Uterus (tissue), 4 donors: ENCODE data around the gene SPRED3. TPM values are rescaled to one million over a fixed set of nuclear protein-coding genes. Genes with fewer than 3 reads are reported as not detected.

ENCODE experiments used
- DNase-seq, 2 donors: peaks; one replicate each; pipeline ENCODE4 v3.0.0-alpha.2; 2019 to 2020
- H3K27ac ChIP-seq, 2 donors: fragments of 200-600 bp; sonication (generic); 1 replicate in 1 of 2; 2 replicates in 1 of 2; pipeline ENCODE4 v1.5.1; 2016 to 2018
- H3K27me3 ChIP-seq, 2 donors: fragments of 200-600 bp; sonication (generic); one replicate each; pipeline ENCODE4 v1.5.1; 2018 to 2019; ENCODE audit warnings: control low read depth in 1 of 2
- H3K36me3 ChIP-seq, 2 donors: fragments of 200-600 bp; sonication (generic); one replicate each; pipeline ENCODE4 v1.5.1; 2019; ENCODE audit warnings: control low read depth in 1 of 2
- H3K4me1 ChIP-seq, 2 donors: fragments of 200-600 bp; sonication (generic); one replicate each; pipeline ENCODE4 v1.5.1; 2018 to 2019; ENCODE audit warnings: control low read depth in 1 of 2
- H3K4me3 ChIP-seq, 2 donors: fragments of 200-600 bp; sonication (generic); 1 replicate in 1 of 2; 2 replicates in 1 of 2; pipeline ENCODE4 v1.5.1; 2018 to 2019; ENCODE audit warnings: mild to moderate bottlenecking in 1 of 2
- H3K9me3 ChIP-seq, 2 donors: fragments of 200-600 bp; sonication (generic); one replicate each; pipeline ENCODE4 v1.5.1; 2019; ENCODE audit warnings: control low read depth in 1 of 2
- POLR2A ChIP-seq, 2 donors: fragments of 450-650 bp; IDR thresholded peaks; one replicate each; pipeline ENCODE4 v1.6.1; 2016; ENCODE audit warnings: antibody characterized with exemption in 2 of 2, mild to moderate bottlenecking in 1 of 2, moderate library complexity in 1 of 2
- intact Hi-C: fragments of 100-400 bp; cut with DNase I; formaldehyde crosslinking; loops from one replicate; pipeline ENCODE4 v1.15.1; 2023; ENCODE audit warnings: low total_unique reads
- total RNA-seq, 4 donors: library from RNA; depleted of rRNA in 3 of 4; stranded (reverse); fragments of >200 nt in 3 of 4; gene quantifications; one replicate each; pipeline versions ENCODE4 v1.1.0 to v1.2.4, GENCODE V29; 2014 to 2023
- TF ChIP-seq, protein P1 (sequence below), 4 experiments: fragments of 200-600 bp in 2 of 4; fragments of 450-650 bp in 2 of 4; sonication (generic) in 2 of 4; IDR thresholded peaks; one replicate each; pipeline ENCODE4 v1.5.1; 2016 to 2019; ENCODE audit warnings: antibody characterized with exemption in 4 of 4, mild to moderate bottlenecking in 2 of 4, moderate library complexity in 1 of 4
- donor health status: DM: yes; HTN: yes; CAD: no.

SPRED3 gene
- total RNA-seq, 4 donors from 2014 or later, result 0.88 to 5.7 TPM; not detected in 2

DNA sequence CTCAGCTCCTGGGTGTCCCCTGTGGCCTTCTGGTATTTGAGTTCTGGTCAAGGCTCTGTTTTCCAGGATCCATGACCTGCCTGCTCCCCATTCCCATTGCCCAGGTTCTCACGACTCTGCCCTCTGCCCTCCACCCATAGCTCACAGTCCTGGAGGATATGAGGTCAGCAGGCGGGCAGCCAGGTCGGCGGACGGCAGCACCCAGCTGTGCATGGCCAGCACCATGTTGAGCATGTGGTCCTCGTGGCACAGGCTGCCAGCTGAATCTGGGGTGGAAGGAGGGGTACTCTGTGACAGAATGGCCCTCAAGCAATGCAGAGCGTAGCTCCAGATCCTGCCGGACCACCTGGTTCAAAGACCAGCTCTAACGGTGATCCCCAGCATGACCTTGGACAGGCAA lies 32.4 kb downstream of the SPRED3 start:
- H3K36me3 ChIP-seq, result no peaks in the 10 kb centered on the region
- no peak overlapping the region for H3K27ac ChIP-seq
- H3K9me3 ChIP-seq, result no peaks in the 10 kb centered on the region
- DNase-seq, result no peak
- intact Hi-C loops, result no loop called here
- TF ChIP-seq, protein P1, sequence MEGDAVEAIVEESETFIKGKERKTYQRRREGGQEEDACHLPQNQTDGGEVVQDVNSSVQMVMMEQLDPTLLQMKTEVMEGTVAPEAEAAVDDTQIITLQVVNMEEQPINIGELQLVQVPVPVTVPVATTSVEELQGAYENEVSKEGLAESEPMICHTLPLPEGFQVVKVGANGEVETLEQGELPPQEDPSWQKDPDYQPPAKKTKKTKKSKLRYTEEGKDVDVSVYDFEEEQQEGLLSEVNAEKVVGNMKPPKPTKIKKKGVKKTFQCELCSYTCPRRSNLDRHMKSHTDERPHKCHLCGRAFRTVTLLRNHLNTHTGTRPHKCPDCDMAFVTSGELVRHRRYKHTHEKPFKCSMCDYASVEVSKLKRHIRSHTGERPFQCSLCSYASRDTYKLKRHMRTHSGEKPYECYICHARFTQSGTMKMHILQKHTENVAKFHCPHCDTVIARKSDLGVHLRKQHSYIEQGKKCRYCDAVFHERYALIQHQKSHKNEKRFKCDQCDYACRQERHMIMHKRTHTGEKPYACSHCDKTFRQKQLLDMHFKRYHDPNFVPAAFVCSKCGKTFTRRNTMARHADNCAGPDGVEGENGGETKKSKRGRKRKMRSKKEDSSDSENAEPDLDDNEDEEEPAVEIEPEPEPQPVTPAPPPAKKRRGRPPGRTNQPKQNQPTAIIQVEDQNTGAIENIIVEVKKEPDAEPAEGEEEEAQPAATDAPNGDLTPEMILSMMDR (IDR thresholded peaks at IDR 0.05), result no peak
- no peak for TF ChIP-seq POLR2A (IDR thresholded peaks at IDR 0.05)
- H3K4me1 ChIP-seq, result no peaks in the 10 kb centered on the region
- H3K4me3 ChIP-seq, result no peak overlapping the region
- H3K27me3 ChIP-seq, result no peaks in the 10 kb centered on the region

DNA sequence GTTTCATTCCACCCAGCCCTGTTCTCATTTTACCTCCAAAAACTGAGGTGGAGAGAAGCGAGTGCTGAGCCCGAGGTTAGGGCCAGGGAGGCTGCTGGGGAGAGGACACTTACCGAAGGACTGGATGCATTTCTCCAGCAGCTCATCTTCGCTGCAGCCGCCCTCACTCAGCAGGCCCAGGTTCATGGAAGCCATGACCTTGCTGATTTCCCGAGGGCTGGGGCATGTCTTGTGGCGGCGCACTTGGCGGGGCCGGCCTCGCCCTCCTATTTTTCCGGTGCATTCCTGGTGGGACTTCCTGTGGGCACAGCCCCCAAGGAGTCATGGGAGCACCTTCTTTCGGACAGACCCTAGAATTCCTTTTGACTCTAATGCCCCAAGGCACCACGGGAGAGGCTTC lies 33.4 kb downstream of the SPRED3 start:
- intact Hi-C loops, result no loop called here
- H3K27ac ChIP-seq, result no peak overlapping the region
- no peaks in the 10 kb centered on the region for H3K9me3 ChIP-seq
- H3K27me3 ChIP-seq, result no peaks in the 10 kb centered on the region
- DNase-seq, result no peak
- no peaks in the 10 kb centered on the region for H3K4me1 ChIP-seq
- TF ChIP-seq, protein P1 (IDR thresholded peaks at IDR 0.05), result no peak
- no peak overlapping the region for H3K4me3 ChIP-seq
- H3K36me3 ChIP-seq, result no peaks in the 10 kb centered on the region

DNA sequence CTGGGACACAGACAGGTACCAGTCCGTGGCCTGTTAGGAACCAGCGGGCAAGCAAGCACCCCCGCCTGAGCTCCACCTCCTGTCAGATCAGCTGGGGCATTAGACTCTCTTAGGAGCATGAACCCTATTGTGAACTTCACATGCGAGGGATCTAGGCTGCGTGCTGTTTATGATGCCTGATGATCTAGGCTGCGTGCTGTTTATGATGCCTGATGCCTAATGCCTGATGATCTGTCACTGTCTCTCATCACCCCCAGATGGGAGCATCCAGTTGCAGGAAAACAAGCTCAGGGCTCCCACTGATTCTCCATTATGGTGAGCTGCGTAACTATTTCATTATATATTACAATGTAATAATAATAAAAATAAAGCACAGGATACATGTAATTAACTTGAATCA lies 33.9 kb downstream of the SPRED3 start:
- H3K27me3 ChIP-seq, result no peaks in the 10 kb centered on the region
- DNase-seq, result no peak
- TF ChIP-seq, protein P1 (IDR thresholded peaks at IDR 0.05), result no peak
- TF ChIP-seq POLR2A (IDR thresholded peaks at IDR 0.05), result no peak
- H3K4me3 ChIP-seq, result no peak overlapping the region
- H3K4me1 ChIP-seq, result no peaks in the 10 kb centered on the region
- intact Hi-C loops, result no loop called here
- H3K36me3 ChIP-seq, result no peaks in the 10 kb centered on the region
- H3K9me3 ChIP-seq, result no peaks in the 10 kb centered on the region
- H3K27ac ChIP-seq, result no peak overlapping the region

DNA sequence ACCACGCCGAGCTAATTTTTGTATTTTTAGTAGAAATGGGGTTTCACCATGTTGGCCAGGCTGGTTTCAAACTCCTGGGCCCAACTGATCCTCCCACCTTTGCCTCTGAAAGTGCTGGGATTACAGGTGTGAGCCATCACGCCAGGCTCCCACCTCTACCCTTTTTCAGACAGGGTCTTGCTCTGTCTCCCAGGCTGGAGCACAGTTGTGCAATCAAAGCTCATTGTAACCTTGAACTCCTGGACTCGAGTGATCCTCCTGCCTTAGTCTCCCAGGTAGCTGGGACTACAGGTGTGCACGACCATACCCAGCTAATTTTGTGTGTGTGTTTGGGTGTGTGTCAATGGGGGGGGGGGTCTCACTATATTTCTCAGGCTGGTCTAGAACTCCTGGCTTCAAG lies 35.8 kb downstream of the SPRED3 start:
- TF ChIP-seq POLR2A (IDR thresholded peaks at IDR 0.05), result no peak
- TF ChIP-seq, protein P1 (IDR thresholded peaks at IDR 0.05), result no peak
- no peak for DNase-seq
- H3K27me3 ChIP-seq, result no peaks in the 10 kb centered on the region
- H3K4me1 ChIP-seq, result no peaks in the 10 kb centered on the region
- intact Hi-C loops, result no loop called here
- no peak overlapping the region for H3K4me3 ChIP-seq
- no peaks in the 10 kb centered on the region for H3K9me3 ChIP-seq
- H3K36me3 ChIP-seq, result no peaks in the 10 kb centered on the region
- H3K27ac ChIP-seq, result no peak overlapping the region

DNA sequence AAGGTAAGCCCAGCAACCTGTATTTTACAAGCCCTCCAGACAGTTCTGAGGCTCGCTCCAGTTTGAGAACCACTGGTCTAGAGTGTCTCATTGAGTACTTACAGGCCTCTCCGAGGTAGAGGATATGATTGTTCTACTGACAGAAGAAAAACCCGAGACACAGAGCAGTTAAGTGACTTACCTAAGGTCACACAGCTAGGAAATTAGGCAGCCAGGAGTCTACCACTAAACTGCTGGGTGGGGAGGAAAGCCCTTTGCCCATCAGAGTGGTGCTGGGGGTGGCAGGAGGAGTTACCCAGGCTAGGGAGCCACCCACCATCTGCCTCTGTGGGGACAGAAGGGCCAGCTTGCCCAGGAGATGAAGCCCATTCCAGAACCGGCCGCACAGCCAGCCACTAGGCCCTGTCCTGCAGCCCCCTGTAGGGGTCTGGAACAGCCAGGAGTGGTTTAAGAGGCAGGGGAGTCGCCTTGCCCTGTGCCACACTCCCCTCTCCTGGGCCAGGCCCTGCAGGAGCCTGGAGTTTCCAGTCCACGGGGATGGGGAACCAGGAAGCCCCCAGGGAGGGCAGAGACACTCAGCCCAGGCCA lies 36.8 kb downstream of the SPRED3 start:
- Histone ChIP-seq H3K27me3 (no peaks in the 10 kb centered on the region), H3K9me3 (no peaks in the 10 kb centered on the region), H3K4me1 (no peaks in the 10 kb centered on the region), H3K4me3 (no peak overlapping the region), H3K36me3 (no peaks in the 10 kb centered on the region), H3K27ac (no peak overlapping the region)
- intact Hi-C loops, result no loop called here
- TF ChIP-seq, protein P1 (IDR thresholded peaks at IDR 0.05), result no peak
- TF ChIP-seq POLR2A (IDR thresholded peaks at IDR 0.05), result no peak
- DNase-seq, result no peak
